HG02610 (cell line): ENCODE measurements around the gene TMEM132D.
"Not testable (repeated sequence)": the region's sequence is repeated elsewhere in the genome, so short reads cannot be mapped to it uniquely, and the experiment has no call there.

Experiments
- ATAC-seq: cut with Tn5 transposase; IDR thresholded peaks from one replicate; pipeline ENCODE4 v1.9.1; 2021; ENCODE audit warnings: mild to moderate bottlenecking, moderate library complexity; ENCODE audit not compliant: unreplicated experiment

TMEM132D gene

DNA sequence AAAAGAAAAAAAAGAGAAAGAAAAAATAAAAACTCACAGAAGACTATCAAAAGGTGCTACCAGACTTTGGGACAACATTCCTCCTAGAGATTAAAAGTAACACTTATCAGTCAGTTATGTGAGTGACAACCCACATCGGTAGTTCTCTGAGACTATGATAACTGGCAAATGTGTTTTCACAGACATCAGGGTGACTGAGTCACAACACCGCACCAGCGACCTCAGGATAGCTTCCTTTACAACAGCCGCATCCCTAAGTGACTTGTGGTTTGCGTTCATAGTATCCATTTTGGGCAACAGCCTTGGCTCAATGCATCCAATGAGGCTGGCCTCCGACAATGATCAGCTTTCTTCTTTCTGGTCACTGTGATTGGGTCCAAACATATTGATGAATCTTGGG, 359.1 kb downstream of the TMEM132D start:
- no peak for ATAC-seq

DNA sequence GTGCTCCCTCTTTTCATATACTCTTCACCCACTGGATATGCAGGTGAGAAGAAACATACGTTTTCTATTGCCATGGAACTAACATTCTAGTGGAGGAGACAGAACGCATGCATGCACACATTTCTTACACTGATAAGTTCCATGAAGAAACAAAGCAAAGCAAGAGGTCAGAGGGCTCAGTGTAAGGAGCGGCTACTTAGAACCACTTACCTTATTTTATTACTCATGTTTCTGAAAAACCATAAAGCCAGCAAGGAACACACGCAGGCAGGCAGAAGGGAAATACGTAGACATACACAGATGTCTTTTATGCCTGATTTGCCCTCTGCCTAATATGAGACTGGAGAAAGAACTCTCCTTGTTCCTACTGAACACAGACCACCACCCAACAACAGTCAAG, 362.9 kb downstream of the TMEM132D start:
- no peak for ATAC-seq

DNA sequence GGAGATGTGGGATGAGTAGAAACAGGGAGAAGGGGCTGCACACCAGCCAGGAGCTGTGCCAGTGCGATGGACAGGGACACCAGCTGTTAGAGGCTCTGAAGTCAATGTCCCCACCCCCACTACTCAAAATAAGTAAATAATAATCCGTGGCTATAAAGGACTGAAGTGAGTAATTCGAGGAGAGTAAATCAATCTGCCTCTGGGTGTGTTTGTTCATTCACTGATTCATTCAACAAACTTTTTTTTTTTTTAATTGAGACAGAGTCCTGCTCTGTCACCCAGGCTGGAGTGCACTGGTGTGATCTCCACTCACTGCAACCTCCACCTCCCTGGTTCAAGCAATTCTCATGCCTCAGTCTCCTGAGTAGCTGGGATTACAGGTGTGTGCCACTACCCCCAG, 363.6 kb downstream of the TMEM132D start:
- no peak for ATAC-seq

GRCh38 chr12:129538724-129539335, 365.0 kb downstream of the TMEM132D start:
- ATAC-seq, result not testable (repeated sequence)

DNA sequence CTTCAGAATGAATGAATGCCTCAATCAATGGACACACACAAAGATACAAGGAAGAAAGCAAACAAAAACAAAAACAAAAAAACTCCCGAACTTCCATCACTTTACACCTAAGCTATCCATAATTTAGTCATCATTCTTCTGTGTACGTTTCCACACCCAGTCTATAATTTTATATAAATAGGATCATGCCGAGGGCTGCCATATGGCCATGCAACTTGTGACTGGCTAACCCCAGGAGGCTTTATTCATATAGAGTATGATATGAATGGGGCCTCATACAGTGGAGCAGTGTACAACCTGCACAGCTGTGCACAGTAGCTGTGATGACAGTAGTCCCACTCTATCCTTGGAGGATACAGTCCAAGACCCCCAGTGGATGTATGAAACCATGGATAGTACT, 365.7 kb downstream of the TMEM132D start:
- no peak for ATAC-seq

DNA sequence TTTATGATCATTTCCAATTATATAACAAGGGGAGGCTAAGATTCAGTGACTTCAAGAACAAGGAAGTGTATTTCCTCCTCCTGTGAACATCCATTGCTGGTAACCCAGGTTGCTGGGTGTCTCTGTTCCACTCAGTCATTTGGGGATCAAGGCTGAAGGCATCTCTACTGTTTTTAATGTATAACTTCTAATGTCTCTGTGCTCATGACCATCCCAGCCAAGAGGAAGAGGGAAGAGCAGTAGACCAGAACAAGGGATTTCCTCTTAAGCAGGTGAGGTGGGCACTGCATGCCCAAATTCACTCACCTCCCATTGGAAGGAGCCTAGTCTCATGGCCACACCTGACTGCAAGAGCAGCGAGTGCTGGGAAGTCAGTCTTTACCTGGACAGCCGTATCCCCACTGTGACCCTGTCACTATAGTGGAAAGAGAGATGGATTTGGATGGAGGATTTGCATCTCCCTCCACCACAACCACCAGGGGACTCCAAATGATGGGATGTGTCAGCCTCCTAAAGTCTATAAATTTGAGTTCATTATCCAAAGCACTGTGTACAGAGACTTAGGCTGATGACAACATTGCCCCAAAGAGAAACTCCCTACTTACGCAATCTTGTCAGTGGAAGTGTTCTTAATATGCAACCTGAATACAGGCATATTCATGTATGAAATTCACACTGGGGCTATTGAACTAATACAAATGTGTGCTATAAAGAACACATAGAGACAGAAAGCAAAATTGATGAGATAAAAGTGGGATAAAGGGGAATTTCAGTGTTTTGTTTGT, 368.7 kb downstream of the TMEM132D start:
- ATAC-seq, result no peak

DNA sequence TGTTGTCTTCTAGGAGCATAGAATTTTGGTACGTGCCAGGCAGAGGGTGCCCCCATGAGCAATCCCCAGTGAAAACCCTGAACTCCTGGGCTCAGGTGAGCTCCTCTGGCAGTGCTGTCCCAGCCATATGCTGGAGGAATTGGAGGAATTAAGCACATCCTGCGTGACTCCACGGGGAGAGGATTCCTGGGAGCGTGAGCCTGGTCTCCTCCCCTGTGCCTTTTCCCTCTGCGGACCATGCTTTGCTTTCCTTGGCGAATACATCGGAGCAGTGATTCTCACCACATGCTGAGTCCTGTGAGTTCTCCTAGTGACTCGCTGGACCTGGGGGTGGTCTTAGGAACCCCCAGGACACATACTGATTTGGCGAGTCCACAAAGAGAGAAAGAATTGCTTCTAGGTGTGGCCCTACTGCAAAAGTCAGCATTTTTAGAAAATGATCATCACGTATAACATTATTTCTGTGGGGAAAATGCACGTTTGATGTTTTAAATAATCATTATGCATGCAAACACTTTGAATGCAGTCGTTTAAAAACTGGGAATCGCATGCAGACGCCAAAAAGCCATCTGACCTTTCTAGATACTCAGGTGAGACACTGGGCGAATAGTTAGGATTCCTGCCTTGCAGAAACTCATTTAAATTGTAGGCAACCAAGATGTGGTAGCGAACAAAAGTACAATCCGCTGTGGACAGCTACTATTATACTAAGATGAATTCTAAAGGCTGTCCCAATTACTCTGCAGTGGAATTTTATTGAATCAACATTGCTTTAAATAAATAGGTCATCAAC, 370.9 kb downstream of the TMEM132D start:
- no peak for ATAC-seq

DNA sequence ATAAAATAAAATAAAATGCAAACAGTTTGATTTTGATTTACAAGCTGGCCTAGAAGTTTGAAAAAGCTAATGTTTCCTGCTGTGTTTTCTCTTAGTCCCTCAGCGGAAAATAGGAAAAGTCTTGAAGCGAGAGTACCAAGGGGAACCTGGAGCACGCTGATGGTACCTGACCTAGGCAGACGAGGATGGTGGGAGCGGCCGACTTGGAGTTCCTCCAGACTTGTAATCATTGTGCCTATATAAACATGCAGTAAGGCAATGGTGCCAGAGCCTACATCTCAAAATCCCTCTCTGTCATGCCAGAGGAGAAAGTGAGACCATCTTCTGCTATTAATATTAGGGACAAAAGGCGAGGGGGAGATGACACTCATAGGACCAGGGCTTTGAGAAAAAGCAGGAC, 371.7 kb downstream of the TMEM132D start:
- no peak for ATAC-seq

DNA sequence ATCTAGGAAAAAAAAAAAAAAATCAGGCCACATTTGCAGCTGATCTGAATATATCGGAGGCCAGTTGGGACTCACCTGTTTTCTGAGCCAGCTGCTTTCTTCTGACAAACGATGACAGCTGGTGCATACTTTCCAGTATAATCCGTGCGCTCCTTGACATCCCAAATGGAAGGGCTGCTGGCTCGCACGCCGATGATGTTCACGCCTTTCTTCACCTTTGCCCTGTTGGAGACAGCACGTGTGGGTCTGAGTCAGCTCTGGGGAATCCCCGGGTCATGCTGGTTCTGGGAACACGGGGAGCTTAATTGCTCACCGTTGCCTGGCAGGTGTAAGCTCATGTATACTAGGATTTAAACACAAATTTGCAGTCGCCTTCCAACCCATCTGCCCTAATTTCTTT, 372.8 kb downstream of the TMEM132D start:
- no peak for ATAC-seq

DNA sequence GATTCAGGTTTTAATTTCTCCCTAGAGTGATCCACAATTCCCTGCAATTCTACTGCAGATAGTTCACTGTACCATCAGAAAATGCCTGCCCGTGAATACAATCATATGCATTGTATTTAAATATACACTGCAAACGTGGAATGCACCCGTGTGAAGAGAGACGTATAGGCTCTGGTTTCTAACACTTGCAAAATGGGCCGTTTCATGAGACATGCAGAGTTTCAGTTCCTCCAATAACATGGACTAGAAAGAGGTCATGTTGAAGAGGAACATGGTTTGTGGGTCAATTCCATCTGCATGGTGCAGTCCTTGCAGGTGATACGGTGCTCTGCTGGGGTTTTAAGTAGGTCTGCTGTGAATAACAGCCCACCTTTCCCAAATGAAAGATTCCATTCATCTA, 373.3 kb downstream of the TMEM132D start:
- ATAC-seq, result no peak

DNA sequence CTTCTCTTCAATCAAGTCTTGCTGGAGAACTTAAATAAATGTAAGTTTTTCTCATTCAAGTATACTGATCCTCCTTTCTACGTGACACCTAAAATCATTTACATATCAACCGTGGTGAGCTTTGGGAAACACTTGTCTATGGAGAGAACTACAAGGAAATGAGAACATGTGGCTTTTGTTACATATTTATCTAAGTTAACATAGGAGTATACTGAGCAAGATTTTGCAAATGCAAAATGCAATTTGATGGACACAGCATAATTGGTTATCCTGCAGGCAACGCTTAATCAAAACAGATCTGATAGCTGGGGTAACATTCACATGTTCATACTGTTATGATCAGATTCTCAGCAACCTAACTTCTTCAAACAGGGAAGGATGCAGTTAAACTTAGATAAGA, 376.3 kb downstream of the TMEM132D start:
- no peak for ATAC-seq

DNA sequence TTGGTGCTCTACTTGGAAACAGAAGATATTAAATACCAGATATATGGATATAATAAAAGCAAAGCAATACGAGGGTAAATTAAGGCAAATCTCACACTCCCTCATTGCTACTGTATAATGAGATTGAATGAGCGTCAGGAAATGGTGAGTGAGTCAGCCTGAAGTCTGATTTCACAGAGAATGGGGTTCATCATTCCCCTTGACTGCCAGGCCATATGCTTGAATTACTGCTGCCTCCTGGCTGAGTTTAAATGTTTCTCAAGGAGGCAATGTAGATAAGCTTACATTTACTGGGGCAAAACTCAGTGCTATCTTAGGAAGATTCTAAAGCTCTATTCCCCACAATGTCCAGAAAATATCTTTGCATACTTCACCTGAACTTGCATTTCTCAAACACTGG, 380.2 kb downstream of the TMEM132D start:
- no peak for ATAC-seq

DNA sequence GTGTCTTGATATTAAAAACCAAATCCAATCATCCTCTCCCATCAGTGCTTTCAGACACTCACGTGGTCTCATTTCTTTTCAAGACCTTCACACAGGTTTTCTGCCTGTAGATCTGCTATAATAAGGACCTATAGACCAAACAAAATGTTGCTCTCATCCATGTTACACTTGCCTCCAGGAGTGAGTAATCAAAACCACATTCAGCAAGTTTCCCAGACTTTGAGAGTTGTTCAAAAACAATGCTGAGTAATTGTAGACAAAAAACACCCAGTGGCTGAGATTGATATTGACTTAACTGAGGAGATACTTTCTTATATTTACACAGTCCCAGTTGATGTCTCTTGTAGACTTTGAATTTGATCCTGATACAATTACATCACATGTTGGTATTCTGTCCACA, 383.1 kb downstream of the TMEM132D start:
- ATAC-seq, result no peak

DNA sequence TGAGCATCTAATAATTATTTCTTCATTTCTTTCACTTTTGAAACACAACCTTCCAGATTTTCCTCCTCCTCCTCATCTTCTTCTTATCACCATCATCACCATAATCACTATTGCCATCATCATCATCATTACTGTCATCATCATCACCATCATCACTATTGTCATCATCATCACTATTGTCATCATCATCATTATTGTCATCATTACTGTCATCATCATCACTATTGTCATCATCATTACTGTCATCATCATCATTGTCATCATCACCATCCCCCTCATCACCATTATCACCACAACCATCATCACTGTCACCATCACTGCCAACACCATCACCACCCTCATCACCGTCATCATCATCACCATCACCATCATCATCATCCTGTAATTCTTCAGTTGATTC, 400.0 kb downstream of the TMEM132D start:
- no peak for ATAC-seq

GRCh38 chr12:129496226-129496625, 407.6 kb downstream of the TMEM132D start:
- ATAC-seq, result no peak

DNA sequence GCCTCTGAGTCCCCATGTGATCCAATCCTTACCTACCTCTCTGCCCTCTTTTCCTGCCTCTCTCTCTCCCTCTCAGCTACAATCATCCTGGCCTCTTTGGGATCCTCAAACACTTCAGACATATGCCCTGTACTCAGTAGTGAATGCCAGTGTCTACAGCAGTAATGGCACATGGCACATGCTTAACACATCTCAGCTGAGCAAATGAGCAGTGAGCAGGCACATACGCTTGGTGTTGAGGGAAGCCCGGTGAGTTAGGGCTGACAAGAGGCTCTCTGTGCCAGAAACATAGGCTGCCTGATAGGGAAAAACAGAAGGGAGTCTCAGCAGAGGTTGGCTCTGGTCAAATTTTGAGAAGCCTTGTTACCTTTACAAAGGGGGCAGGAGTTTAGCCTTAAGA, 409.1 kb downstream of the TMEM132D start:
- no peak for ATAC-seq

DNA sequence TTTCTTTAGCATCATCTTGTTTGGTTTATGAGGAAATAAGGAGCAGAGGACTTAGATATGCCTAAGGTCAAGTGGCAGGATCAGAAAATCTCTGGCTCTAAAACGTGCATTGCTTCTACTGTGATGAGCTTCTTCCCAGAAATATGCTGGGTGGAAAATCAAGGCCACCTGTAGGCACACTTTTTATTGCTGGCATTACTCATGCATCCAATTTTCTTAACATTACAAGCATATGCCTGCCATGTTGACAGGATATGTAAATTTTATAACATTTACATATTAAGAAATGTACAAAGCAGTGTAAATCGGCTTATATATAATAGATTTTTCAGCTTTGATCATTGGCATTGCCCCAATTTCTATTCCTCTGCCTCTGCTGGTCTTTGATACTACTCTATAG, 409.6 kb downstream of the TMEM132D start:
- no peak for ATAC-seq

DNA sequence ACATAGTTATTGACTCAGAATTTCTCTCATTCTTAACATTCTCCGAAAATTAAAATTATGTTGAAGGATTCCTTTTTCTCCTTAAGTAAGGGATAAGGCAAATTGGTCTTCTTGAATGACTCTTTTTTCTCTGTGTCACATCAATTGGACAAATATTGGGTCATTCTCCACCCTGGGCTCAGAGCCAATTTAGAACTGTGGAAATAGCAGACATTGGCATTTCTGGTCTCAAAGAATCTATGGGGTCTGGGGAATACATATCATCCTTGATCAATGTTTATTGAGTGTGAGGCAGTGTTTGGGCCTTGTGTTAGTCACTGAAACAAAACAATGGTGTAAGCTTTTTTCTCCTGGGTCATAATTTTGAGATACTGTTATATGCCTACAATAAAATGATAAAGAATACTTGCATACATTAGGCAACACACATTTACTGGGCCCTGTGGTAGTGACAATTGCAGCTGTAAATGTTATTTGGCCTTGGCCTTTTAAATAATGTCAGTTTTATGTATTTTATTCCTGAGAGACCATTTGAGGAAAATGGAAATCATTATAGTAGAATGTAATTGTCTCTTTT, 414.6 kb downstream of the TMEM132D start:
- ATAC-seq, result no peak

DNA sequence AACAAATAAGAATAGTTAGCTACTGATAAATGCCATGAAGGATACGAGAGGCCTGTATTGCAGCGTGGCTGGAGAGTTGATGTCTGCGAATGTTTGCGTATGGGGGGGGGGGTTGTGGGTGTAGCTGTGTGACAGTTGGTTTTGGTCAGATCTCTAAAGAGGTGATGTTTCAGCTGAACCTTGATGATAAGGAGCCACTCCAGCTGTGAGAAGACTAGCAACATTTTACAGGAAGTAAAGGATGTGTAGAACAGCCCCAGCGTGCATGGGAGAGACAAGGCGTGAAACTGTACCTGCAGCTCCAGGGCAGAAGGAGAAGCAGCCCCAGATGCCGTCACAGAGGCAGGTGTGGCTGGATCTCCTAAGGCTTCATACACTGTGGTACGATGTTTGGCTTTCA, 416.9 kb downstream of the TMEM132D start:
- no peak for ATAC-seq

GRCh38 chr12:129483111-129483893, 420.5 kb downstream of the TMEM132D start:
- no peak for ATAC-seq

DNA sequence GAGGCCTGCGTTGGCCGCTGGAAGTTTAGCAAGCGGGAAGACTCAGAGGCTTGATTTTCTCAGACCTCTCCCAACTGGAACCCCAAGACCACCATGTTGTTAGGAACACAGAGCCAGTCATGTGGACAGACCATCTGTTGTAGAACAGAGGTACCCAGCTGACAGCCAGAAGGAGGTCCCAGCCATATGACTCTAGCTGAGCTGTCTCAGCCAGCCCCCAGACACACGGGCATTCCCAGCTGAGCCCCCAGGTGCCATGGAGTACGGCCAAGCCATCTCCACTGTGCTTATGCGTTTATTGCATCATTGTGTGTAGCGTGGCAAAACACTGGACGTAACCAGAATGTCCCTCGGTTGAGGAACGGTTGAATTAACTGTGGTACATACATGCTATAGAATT, 421.9 kb downstream of the TMEM132D start:
- ATAC-seq, result no peak
